ENCODE results near the gene MINDY3.
"Not testable (repeated sequence)": the region's sequence is repeated elsewhere in the genome, so short reads cannot be mapped to it uniquely, and the experiment has no call there.

The MINDY3 gene

DNA sequence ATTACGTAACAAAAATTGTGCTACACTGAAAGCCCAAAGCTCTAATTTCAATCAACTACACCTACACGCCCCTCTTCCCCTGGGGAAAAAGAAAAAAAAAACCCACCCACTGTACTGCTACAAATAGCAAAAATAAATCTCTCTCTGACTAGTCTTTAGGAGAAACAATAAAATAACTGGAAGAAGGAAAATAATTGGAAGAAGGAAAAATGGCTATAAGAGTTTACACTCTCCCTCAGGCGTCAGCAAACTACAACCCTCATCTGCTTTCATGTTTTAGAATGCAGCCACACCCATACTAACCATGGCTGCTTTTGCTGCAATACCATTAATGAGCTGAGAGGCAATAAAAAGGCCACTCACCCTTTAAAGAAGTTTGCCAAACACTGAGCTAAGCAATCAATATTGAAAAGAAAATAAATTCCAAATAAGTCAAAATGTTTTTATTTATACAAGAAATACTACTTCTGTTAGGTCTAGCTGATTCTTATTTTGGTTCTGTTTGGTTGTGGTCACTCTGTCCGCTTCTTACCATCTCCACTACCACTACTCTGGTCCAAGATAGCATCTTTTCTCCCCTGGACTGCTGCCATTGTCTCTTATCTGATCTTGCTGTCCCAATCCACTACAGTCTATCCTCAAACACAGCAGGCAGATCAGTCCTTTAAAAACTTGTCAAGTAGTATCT, 3.8 kb downstream of the MINDY3 start:
- DNase-seq = no peak

DNA sequence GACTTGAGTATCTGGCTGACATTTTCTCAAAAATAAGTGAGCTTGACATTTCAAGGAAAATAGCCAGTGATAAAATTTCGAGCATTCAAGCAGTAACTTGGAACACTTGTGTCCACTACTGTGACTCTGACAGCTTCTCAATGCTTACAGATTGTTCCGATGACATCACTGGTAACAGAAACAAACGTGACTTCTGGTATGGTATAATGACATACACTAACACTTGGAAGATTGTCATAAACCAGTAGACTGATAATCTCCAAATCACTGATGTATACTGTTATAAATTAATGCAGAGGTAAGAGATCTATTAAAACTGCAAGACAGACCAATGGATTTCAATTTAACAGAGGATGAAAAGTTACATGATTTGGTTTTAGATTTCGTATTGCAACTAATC, 6.5 kb downstream of the MINDY3 start:
- DNase-seq = no peak

DNA sequence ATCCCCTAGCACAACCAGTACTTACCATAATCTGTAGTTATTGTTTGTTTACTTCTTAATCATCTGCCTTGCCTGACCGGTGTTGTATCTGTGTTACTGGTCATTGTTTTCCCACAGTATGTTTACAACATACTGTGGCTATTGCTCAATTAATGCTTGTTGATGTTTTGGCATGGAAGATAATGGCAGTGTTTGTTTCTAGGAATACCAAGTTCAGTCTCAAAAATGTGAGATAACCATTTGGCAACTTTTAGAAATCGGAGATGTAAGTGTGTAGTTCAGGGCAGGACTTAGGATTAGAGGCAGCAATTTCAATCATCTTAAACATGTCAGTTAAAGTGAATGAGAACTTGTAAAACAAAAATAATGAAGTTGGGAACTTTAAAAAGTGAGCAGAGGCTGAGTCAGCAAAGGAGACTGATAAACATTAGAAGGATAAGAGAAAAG, 8.2 kb downstream of the MINDY3 start:
- DNase-seq = no peak

DNA sequence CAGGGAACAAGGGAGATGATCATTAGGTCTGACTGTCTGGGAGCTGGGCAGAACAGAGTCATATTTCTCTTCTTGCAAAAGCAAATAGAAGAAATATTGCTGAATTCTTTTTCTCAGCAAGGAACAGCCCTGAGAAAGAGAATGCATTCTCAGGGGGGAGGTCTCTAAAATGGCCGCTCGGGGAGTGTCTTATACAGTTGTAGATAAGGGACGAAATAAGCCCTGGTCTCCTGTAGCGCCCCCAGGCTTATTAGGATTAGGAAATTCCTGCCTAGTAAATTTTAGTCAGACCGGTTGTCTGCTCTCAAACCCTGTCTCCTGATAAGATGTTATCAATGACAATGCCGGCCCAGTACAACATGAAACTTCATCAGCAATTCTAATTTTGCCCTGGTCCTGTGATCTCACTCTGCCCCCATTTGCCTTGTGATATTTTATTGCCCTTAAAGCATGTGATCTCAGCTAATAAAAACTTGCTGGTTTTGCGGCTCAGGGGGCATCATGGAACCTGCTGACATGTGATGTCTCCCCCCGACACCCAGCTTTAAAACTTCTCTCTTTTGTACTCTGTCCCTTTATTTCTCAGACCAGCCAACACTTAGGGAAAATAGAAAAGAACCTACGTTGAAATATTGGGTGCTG, 9.8 kb downstream of the MINDY3 start:
- not testable (repeated sequence) for DNase-seq

DNA sequence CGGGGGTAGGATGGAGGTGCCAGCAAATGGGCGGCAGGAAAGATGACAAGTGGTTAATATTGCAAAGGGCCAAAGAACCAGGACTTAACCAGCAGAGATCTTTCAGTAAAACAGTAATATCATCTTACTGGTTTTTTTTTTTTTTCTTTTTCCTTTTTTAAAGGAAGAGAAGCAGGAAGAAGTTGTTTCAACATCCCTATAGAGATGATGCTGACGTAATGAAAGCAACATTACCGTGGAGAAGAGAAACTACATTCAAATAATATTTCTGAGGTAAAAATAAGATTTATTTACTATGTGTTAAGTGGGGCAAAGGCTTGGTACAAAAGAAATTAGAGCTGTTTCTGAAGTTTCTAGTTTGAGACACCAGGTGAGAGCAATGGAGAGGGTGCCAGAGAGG, 11.0 kb downstream of the MINDY3 start:
- no peak for DNase-seq

DNA sequence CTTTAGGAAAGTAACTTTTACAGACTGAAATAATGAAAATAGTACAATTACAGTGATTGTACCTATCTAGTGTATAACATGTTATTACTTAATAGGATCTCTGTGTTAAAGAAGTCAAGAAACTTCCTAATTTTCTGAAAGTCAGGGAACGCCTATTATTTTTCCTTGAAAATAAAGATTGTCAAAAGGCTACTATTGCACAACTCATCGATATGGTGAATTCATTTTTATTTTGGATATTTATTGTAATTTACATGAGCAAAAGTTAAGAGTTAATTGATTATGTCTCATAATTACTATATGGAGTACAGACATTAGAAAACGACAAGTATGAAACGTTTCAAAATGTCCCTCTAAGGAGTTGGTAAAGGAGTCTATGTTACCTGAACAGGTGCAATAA, 12.8 kb downstream of the MINDY3 start:
- no peak for DNase-seq

DNA sequence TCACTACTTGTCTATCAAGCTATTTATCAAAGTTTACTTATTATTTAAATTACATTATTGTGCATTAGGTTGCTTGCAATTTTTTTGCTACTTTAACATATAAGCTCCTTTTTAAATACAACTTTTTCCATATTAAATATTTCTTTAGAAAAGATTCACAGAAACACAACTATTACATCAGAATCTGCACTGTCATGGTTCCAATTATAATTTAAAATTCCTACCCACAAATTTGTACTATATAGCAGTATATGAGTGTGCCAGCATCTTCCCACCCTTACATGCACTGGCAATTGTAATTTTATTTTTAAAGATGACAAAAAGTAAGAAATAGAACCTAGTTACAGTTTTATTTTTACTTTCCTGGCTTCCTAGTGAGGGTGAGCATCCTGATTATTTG, 15.8 kb downstream of the MINDY3 start:
- DNase-seq = no peak

DNA sequence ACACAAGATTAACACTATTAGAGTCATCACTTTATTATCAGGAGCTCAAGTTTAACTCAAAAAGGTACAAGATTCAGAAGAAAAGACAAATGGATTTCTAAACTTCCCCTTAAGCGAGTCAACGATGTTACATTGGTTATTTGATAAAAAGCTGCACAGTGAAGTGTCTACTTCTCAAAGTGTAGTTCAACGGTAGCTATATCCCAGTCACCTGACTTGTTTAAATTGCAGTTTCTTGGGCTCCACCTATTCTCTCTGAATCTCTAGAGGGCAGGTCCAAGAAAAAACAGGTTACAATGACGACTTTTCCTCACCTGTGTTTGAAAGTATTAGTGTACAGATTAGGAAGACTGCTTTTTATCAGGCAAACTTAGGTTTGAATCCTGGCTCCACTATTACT, 16.6 kb downstream of the MINDY3 start:
- no peak for DNase-seq

DNA sequence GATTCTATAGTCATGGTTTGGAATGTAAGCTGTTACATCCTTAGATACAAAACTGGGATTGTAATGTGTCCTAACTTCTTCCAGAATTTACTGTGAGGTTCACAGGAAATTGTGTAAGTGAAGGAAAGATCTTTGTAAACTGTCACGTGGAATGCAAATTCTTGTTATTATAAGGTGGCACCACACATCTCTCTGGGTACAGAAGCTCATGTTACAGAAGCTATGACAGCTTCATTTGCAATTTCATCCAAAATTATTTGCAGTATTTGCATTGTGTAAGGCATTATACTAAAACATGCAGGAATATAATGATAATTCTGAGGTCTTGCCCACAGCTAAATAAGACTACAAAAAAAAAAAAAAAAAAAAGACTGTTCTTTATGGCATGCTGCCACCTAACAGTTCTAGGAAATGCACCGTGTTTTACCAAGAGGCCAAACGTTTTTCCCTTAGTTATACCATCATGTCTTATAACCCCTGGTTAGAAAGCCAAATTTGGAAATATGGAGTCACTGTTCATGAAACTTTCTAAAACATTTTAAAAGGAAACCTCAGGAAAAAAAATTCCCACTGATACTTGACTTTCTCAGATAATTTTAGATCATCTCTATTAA, 17.6 kb downstream of the MINDY3 start:
- no peak for DNase-seq

DNA sequence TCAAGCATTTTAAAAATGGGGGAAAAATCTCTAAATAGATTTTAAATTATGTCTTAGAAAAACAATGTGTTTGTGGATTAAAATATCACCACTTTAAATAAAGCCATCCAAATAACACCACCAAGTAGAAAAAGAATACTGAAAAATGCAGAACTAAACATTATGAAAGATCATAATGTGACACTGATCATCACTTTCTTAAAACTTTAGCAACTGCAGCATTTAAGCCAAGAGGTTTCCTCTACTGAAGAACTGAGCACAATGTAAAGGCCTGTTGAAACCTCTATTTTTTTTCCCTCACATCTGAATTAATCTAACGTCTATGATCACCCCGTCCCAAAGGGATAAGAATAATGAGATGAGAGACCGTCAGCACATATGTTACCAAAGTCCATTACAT, 18.6 kb downstream of the MINDY3 start:
- no peak for DNase-seq

DNA sequence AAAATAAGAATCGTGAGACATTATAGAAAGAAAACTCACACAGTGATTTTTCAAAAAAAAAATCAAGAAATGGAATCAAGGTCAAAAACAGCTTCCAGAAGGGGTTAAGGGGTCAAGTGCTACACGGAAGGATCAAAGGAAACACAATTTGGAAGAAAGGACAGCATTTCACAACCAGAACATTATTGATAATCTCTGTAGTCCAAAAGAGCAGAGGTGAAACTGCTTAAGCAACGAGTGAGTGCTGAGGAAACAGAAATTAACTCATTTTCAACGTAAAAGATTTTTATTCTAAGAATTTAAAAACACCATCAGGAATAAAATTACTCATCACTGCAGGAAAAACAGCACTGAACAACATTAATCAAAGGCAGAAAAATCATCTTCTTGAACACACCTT, 23.5 kb downstream of the MINDY3 start:
- DNase-seq = no peak

DNA sequence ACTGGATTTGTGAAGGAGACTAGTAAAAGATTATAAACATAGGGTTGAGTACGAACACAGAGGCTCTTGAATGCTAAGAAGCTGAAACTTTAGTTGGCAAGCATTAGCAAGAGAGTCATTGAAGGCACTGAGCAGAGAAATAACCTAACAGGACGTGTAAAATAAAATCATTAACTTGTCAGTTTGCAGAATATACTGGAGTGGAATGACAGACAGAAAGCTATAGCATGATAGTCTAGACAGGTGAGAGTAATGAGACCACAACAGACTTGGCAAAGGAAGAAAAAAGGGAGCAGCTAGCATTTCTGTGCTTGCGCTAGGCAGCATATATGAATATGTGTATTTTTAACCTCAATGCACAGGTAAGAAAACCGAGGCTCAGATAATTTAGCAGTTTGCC, 30.8 kb downstream of the MINDY3 start:
- no peak for DNase-seq

DNA sequence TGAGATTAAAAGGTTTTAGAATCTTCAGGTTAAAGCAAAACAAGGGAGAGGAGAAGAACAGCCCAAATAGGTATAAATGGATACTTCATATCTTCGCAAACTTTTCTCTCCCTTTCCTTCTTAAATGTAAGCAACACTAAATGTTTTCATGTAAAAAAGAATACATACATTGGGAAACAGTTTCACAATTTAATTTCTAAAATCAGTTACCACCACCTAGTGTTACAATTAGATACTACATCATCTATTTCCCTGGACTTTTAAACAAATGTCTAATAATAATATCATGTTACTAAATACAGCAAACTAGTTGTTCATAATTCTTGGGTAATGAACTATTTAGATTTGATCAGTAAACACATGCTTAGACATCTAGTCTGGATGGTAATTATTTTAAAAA, 35.8 kb downstream of the MINDY3 start:
- no peak for DNase-seq

DNA sequence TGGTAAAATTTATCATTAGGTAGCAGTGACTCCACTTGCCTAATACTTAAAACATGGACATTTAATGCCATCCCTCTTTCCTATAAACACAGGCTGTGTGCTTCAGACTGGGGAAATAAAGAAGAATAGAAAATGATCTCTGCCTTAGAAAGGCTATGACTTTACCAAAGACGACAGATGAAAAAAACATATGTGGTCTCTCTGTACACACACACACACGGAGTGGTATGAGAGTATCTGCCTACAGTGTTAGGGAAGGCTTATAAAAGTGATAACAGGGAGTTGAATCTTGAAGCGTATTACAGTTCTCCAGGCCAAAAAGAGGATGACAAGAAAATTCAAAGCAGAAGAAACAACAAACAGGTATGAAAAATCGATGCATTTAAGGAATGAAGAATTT, 38.2 kb downstream of the MINDY3 start:
- no peak for DNase-seq

DNA sequence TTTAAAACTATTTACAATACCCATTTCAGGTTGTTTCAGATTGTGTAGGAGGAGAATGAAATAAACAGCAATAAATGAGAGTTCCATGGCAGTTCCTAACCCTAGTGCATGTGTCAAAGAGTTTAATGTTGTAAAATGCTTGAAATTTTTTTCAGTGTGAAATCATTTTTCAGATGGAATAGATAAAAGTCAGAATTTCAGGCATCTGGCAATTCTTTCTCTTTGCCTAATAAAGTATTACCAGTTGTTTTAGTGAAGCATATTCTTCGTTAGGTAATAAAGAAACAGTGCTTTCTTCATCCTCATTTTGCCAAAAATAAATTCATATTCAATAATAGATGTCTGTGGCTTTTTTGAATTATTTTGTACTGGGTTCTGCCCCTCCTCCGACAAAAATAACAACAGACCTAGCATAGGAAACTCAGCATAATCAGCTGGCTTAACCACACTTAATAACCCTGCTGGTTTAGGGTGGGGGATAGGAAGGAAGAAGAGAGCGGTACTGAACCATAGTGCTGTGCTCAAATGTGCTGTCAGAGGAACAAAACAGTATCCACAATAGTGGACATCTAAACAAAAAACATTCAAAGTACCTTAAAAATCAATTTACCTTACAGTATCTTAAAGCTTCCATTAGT, 39.1 kb downstream of the MINDY3 start:
- no peak for DNase-seq

DNA sequence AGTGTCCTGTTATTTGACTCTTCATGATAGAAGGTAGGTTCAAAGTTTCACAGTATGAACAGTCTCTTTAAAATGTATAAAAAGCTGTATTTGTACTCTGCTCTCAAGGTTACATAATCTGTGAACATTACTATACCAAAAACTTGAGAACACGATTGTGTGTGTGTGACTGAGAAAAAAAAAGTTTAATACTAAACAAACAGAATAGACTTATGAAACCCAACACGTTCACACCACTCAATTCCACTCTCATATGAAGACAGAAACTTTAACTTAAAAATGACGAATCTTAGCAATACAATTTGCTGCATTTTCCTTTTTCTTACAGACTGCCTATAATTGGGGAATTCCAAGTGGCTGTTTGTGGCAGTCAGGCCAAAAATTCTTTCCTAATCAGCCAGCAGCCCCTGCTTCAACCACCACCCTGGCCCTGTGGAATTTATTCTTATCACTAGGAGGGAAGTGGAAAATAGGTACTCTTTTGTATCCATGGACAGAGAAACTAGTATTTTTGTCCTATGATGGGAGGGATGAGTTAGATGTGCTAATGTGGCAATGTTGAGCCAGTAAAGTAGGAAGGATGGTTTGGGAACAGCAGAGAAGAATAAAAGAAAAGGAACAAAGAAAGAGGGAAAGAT, 42.8 kb downstream of the MINDY3 start:
- no peak for DNase-seq

DNA sequence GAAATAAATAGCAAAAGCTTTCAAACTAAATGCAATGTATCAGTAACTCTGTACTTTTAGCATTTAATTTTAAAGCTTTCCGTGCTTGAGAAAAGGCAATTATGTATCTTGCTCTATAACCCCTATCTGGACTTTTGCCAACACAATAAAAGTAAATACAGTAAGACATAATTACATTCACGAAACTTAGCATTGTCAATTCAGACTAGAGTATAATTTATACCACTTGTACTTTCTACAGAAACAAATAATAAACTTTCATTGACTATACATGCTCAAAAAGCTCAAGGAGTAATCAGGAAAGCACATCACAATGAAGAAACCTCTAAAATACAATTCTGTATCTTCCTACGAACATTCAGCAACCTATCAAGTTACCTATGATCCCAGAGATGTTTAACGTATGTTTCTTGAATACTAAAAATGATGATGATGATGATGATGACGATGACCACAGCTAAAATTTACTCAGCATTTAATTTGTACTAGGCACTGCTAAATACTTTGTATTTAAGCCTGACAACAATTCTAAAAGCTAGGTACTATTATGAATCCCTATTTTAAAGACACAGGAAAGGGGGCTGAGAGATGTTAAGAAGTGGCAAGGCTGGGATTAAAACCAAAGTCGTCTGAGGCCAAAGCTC, 44.9 kb downstream of the MINDY3 start:
- DNase-seq = no peak

DNA sequence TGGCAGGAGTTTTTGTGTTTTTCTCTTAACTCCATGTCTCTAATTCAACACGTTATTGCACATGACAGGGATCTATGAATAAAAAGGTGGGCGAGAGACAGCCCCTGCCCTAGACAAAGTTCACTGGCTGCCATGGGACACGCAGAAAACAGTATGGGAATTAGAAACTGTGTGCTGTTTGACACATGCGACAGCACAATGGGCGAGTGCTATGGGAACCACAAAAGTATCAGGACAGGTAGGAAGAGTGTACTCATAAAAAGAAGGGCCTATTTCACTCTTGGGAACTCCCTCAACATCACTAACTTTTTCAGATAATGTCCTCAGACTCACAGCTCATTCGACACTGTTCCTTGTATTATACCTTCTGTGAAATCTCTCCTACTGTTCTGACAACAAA, 45.7 kb downstream of the MINDY3 start:
- DNase-seq = no peak

DNA sequence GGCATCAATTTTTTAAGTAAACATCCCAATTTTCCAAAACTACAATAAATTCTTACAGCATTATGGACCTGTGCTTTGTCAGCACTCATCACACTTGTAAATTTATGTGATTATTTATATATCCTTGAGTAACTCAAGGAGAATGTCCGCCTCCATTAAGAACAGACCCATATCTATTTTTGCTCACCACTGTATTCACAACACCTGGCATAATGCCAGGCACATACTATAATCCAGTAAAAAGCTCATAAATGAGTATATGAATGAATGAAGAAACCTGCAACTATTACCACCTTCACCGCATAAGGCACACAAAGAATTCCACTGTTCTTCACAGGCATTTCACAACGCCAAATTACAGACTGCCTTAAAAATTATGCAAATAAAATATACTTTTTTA, 46.9 kb downstream of the MINDY3 start:
- DNase-seq = no peak

DNA sequence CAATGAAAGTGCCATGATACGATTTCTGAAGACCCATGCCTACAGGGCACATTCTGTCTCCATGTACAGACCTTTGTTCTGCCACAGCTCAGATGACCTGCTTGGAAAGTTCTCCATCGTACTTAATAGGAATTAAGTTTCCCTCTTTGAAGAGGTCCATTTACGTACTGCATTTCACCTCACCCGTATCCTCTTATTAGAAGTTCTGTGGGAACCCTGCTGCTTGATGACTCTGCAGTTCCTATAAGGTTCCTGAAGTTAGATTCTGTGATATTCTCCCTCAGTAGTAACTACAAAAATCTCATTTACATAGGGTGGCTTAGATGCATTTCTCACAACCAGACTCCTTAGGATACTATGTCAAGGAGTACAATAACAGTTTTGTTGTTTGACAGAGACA, 50.9 kb downstream of the MINDY3 start:
- DNase-seq = no peak

DNA sequence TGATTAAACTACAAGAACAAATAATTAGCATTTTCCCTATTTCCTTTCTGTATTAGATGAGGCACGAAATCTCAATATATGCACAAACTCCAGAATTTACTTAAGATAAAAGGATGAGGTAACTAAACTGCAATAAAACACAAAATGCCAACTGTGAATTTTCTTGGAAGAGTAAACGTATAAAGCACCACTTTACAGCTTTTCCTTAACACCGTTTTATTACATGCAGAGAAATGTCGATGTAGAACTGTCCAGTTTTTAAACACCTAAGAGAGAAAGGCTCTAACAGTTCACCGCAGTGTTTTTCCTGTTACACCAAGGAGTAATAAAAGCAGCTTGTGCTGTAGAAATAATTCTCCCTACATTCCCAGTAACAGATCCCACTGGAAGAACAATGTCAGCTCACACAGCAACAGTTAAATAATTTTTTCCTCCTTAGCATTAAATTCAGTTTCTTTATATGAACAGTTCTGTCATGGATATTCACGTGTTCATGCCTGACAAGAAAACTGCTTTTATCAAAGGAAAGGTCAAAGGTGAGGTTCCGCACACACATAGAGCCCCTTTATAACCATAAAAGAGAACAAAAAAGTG, 52.0 kb downstream of the MINDY3 start:
- no peak for DNase-seq

DNA sequence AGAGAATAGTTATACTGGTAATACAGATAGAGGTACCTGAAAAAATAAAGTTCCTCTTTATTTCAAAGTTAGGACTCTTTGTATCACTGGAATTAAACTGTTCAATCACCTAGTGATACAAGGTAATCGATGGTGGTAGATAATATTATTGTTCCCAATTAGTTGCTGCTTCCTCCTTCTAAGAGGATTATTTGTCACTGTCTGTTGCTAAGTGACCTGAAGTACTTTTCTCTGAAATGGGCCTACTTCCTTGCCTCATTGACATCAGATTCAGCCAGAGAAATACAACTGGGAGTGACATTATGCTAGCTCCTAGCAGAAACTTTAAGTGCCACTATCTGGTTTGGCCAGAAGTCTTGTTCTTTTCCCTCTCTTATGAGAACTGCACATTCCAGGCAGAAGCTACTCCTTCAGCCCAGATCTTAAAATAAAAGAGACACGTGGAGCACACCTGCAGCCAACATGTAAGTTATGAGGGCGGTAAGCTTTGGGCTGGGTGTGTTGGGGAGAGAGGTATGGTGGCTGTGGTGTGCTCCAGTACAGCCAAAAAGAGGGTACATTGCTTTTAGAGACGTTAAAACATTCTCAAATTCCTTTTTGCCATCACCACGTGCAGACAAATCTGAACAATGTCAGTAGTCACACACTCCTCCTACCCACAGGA, 54.8 kb downstream of the MINDY3 start:
- no peak for DNase-seq

Data from 8988T (cell line).